Endodermal cell (in vitro differentiated cells): ENCODE data around the gene TMEM204. TPM values are rescaled to one million over a fixed set of nuclear protein-coding genes. Genes with fewer than 3 reads are reported as not detected.

ENCODE experiments used
- DNase-seq: peaks from one replicate; pipeline ENCODE4 v3.0.0-alpha.2; 2017
- H3K27ac ChIP-seq: 2 replicates; pipeline ENCODE4 v1.5.1; 2013; ENCODE audit warnings: mild to moderate bottlenecking, low read depth, low read length, moderate library complexity
- H3K27me3 ChIP-seq: 2 replicates; pipeline ENCODE4 v1.6.1; 2013; ENCODE audit warnings: mild to moderate bottlenecking, low read length, moderate library complexity; ENCODE audit not compliant: insufficient read depth, control insufficient read depth, poor library complexity, severe bottlenecking
- H3K36me3 ChIP-seq: 2 replicates; pipeline ENCODE4 v1.7.0; 2013; ENCODE audit warnings: mild to moderate bottlenecking, low read length, moderate library complexity; ENCODE audit not compliant: control insufficient read depth, insufficient read depth
- H3K4me1 ChIP-seq: one replicate; pipeline ENCODE4 v1.7.0; 2013; ENCODE audit warnings: low read length; ENCODE audit not compliant: control insufficient read depth, insufficient read depth
- H3K4me3 ChIP-seq: 2 replicates; pipeline ENCODE4 v1.5.1; 2013; ENCODE audit warnings: mild to moderate bottlenecking, low read length, moderate library complexity
- H3K9ac ChIP-seq: 2 replicates; pipeline ENCODE4 v1.6.1; 2013; ENCODE audit warnings: mild to moderate bottlenecking, low read length, moderate library complexity; ENCODE audit not compliant: poor library complexity, severe bottlenecking; ENCODE audit errors: extremely low read depth
- H3K9me3 ChIP-seq: 2 replicates; pipeline ENCODE4 v1.6.1; 2013; ENCODE audit warnings: mild to moderate bottlenecking, low read length, moderate library complexity; ENCODE audit not compliant: control insufficient read depth
- H3K27ac Mint-ChIP-seq: 2 replicates; pipeline ENCODE4 v1.8.0; 2020; ENCODE audit warnings: mixed read lengths
- H3K27me3 Mint-ChIP-seq: 2 replicates; pipeline ENCODE4 v1.8.0; 2021; ENCODE audit warnings: mild to moderate bottlenecking, mixed read lengths; ENCODE audit not compliant: insufficient read depth
- H3K36me3 Mint-ChIP-seq: 2 replicates; pipeline ENCODE4 v1.8.0; 2020; ENCODE audit warnings: low read depth, mixed read lengths
- H3K4me1 Mint-ChIP-seq: 2 replicates; pipeline ENCODE4 v1.8.0; 2020; ENCODE audit warnings: mixed read lengths
- H3K4me3 Mint-ChIP-seq: 2 replicates; pipeline ENCODE4 v1.8.0; 2020; ENCODE audit warnings: mild to moderate bottlenecking, moderate library complexity, mixed read lengths
- H3K9me3 Mint-ChIP-seq: 2 replicates; pipeline ENCODE4 v1.8.0; 2020; ENCODE audit warnings: mild to moderate bottlenecking, mixed read lengths
- WGBS, 2 experiments: methylation state at CpG; one replicate each; pipeline versions ENCODE4 v1.1.5 to v1.1.7; 2013; ENCODE audit warnings: missing lambda C conversion rate in 2 of 2, mixed read lengths in 1 of 2; ENCODE audit not compliant: insufficient coverage in 1 of 2, insufficient read length in 1 of 2; 5-methylcytosine and 5-hydroxymethylcytosine counted together
- total RNA-seq, 2 donors: library from RNA; stranded (reverse); fragmentation: NEBNext Ultra II Directional in 1 of 2; extraction: Animal tissue kit (Norgen Biotek cat#: 25700) in 1 of 2; gene quantifications; 2 replicates in 1 of 2; 3 replicates in 1 of 2; pipeline ENCODE4 v1.2.1, GENCODE V29; 2021
- TF ChIP-seq, protein P1 (sequence below): fragments of 200-600 bp; sonication (generic); conservative IDR thresholded peaks from 2 replicates; pipeline ENCODE4 v1.5.0; 2021; ENCODE audit warnings: antibody characterized with exemption, mild to moderate bottlenecking

The TMEM204 gene
- total RNA-seq, 2 donors from 2014 or later, result not detected

DNA sequence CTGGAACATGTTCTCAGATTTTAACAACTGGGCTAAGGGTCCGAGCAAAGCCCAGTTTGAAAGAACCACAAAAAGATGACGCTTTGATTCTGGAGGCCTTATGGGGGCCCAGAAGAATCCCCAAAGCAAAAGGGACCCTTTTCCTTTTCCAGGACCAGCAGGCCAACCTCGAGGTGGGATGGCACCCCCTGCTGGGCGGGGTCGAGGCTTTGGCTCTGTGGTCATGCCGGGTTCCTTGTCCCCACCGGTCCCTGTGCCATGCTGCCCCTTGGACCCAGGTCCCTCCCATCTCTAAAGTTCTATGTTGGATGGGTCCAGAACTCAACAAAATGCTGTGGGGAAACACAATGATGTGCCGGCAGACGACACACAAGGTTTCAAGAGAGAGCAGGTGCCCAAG, 30.9 kb downstream of the TMEM204 start:
- Mint-ChIP-seq H3K4me3 (no peak overlapping the region), H3K9me3 (no peaks in the 10 kb centered on the region), H3K4me1 (no peaks in the 10 kb centered on the region), H3K27ac (no peak overlapping the region), H3K36me3 (peaks cover 35% of the 10 kb centered on the region), H3K27me3 (no peaks in the 10 kb centered on the region)
- Histone ChIP-seq H3K4me3 (no peak overlapping the region), H3K4me1 (no peaks in the 10 kb centered on the region), H3K27me3 (no peaks in the 10 kb centered on the region), H3K27ac (no peak overlapping the region), H3K9me3 (no peaks in the 10 kb centered on the region), H3K36me3 (peaks cover 17% of the 10 kb centered on the region), H3K9ac (no peak overlapping the region)
- no peak for DNase-seq
- 86 to 93% methylated on average over 6 to 9 of the region's 9 CpGs for WGBS, 2 experiments
- TF ChIP-seq, protein P1, sequence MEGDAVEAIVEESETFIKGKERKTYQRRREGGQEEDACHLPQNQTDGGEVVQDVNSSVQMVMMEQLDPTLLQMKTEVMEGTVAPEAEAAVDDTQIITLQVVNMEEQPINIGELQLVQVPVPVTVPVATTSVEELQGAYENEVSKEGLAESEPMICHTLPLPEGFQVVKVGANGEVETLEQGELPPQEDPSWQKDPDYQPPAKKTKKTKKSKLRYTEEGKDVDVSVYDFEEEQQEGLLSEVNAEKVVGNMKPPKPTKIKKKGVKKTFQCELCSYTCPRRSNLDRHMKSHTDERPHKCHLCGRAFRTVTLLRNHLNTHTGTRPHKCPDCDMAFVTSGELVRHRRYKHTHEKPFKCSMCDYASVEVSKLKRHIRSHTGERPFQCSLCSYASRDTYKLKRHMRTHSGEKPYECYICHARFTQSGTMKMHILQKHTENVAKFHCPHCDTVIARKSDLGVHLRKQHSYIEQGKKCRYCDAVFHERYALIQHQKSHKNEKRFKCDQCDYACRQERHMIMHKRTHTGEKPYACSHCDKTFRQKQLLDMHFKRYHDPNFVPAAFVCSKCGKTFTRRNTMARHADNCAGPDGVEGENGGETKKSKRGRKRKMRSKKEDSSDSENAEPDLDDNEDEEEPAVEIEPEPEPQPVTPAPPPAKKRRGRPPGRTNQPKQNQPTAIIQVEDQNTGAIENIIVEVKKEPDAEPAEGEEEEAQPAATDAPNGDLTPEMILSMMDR, result no peak

DNA sequence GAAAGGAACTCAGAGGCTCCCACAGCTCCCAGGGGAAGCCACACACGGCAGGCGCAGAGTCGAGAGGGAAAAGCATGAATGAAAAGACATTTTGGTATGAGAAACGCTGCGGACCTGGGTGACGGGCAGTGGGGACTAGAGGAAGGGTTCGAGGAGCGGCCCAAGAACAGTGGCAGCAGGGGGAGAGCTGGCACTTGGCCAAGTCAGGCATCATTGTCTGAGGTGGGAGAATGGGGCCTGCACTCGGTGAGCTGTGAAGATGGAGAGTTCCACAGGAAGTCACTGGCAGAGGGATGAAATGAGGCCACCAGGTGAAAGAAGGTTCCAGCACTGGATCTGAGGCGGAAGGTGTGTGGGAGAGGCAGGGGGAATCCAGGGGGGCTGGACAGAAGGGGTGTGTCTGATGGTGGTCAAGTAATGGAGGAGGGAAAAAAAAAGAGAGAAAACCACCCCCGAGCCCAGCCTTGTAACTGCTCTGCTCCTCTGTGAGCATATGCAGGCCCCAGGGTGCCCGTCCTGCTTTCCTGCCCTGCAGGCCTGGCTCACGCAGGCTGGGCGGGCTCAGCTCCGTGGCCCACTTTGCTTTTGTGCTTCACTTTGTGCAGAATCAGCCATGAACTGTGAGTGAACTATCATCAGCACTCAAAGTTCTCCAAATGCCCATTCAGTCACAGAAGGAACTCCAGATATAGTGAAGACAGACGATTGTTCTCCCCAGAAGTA, 31.8 kb downstream of the TMEM204 start:
- TF ChIP-seq, protein P1, result no peak

DNA sequence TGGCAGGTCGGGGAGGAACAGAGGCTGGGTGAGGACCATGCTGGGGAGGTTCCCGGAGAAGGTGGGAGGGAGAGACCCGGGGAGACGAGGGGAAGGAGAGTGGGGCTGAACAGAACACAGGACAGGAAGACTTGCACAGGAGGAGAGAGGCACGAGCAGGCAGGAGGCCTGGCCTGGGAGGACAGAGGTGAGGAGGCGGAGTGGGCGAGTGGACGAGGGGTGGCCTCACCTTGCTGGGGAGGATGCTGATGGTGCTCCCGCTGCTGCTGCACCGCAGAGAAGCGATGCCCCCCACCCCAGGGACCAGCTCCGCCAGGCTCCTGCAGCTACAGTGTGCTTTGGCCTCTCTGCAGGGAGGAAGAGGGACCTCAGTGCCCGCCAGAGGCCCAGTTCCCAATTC, 34.5 kb downstream of the TMEM204 start:
- H3K9ac ChIP-seq, result no peak overlapping the region
- H3K9me3 ChIP-seq, result no peaks in the 10 kb centered on the region

More for the DNA sequence above, 31.8 kb downstream of the TMEM204 start:
- H3K9me3 ChIP-seq, result no peaks in the 10 kb centered on the region
- 93 to 94% methylated on average over 11 to 16 of the region's 16 CpGs for WGBS, 2 experiments
- no peak overlapping the region for H3K4me3 Mint-ChIP-seq
- peaks cover 33% of the 10 kb centered on the region for H3K36me3 Mint-ChIP-seq
- no peaks in the 10 kb centered on the region for H3K4me1 ChIP-seq
- H3K4me3 ChIP-seq, result no peak overlapping the region
- no peak for DNase-seq
- H3K27me3 Mint-ChIP-seq, result no peaks in the 10 kb centered on the region
- H3K27ac Mint-ChIP-seq, result no peak overlapping the region
- no peaks in the 10 kb centered on the region for H3K9me3 Mint-ChIP-seq
- H3K9ac ChIP-seq, result no peak overlapping the region
- H3K4me1 Mint-ChIP-seq, result no peaks in the 10 kb centered on the region
- no peaks in the 10 kb centered on the region for H3K27me3 ChIP-seq
- no peak overlapping the region for H3K27ac ChIP-seq
- peaks cover 16% of the 10 kb centered on the region for H3K36me3 ChIP-seq

More for the DNA sequence above, 34.5 kb downstream of the TMEM204 start:
- Histone ChIP-seq H3K27ac (no peak overlapping the region), H3K27me3 (no peaks in the 10 kb centered on the region), H3K4me1 (no peaks in the 10 kb centered on the region), H3K4me3 (no peak overlapping the region), H3K36me3 (no peaks in the 10 kb centered on the region)
- Mint-ChIP-seq H3K4me1 (no peaks in the 10 kb centered on the region), H3K27me3 (no peaks in the 10 kb centered on the region), H3K27ac (no peak overlapping the region), H3K4me3 (no peak overlapping the region), H3K9me3 (no peaks in the 10 kb centered on the region), H3K36me3 (peaks cover 22% of the 10 kb centered on the region)
- TF ChIP-seq, protein P1, result no peak
- WGBS, 2 experiments, result 89 to 93% methylated on average over 6 to 13 of the region's 13 CpGs
- no peak for DNase-seq
